ENCODE results near the gene CAMK2G. TPM values are rescaled to one million over a fixed set of nuclear protein-coding genes. Genes with fewer than 3 reads are reported as not detected.

The CAMK2G gene
- total RNA-seq, 2 experiments from 2014 or later = 29.1 to 34.8 TPM

GRCh38 chr10:73769396-73769795 lies 105.0 kb downstream of the CAMK2G start:
- DNase-seq (ENCODE audit: low spot score) = no peak
- Histone ChIP-seq H3K36me3 (ENCODE audit: insufficient read depth, low read length) (peaks cover 80% of the 10 kb centered on the region), H3K4me1 (ENCODE audit: insufficient read depth, low read length, poor library complexity, severe bottlenecking) (peaks cover 41% of the 10 kb centered on the region), H3K27ac (ENCODE audit: low read depth, low read length, poor library complexity, severe bottlenecking) (peak overlapping the region; percentile 34), H2AFZ (ENCODE audit: low read length) (no peak overlapping the region), H3K4me3 (ENCODE audit: low read depth, low read length, poor library complexity, severe bottlenecking) (no peak overlapping the region), H3K9me3 (ENCODE audit: low read length) (no peaks in the 10 kb centered on the region), H3K79me2 (ENCODE audit: insufficient read depth, low read depth, low read length) (peaks cover 13% of the 10 kb centered on the region), H3K4me2 (ENCODE audit: low read length) (peak overlapping the region; percentile 49), H4K20me1 (ENCODE audit: insufficient read depth, low read length) (no peaks in the 10 kb centered on the region), H3K9me2 (ENCODE audit: insufficient read depth, low read length) (no peaks in the 10 kb centered on the region)
- TF ChIP-seq CTCF (conservative IDR thresholded peaks at IDR 0.05; ENCODE audit: low read length) = no peak
- no peak for TF ChIP-seq EZH2phosphoT487 (IDR thresholded peaks at IDR 0.05; ENCODE audit: borderline replicate concordance, low read depth, low read length)
- POLR2A ChIA-PET = interaction anchor here (0.9 to 2.1 kb wide), 4 partner anchors 10 to 36 kb away, joined by 3 to 10 read pairs (median 6); partner anchors contain the start of gene CHCHD1
- intact Hi-C loops (cut with micrococcal nuclease; ENCODE audit: unreplicated experiment) = loop anchor here (1.0 kb wide), 1 partner anchor 24 kb away; no protein-coding TSS in a partner anchor
- no TSS peak for BruUV-seq (replicated peaks)
- CTCF ChIA-PET (ENCODE audit: unreplicated experiment) = interaction anchor here (1.0 kb wide), 1 partner anchor 24 kb away, joined by 5 read pairs; no protein-coding TSS in a partner anchor

GRCh38 chr10:73768881-73769280 lies 105.5 kb downstream of the CAMK2G start:
- intact Hi-C loops (cut with micrococcal nuclease; ENCODE audit: unreplicated experiment) = loop anchor here (1.0 kb wide), 1 partner anchor 24 kb away; no protein-coding TSS in a partner anchor
- peaks cover 79% of the 10 kb centered on the region for H3K36me3 ChIP-seq (ENCODE audit: insufficient read depth, low read length)
- CTCF ChIA-PET (ENCODE audit: unreplicated experiment) = interaction anchor here (1.0 kb wide), 1 partner anchor 24 kb away, joined by 5 read pairs; no protein-coding TSS in a partner anchor
- no peaks in the 10 kb centered on the region for H4K20me1 ChIP-seq (ENCODE audit: insufficient read depth, low read length)
- peak overlapping the region; percentile 34 for H3K27ac ChIP-seq (ENCODE audit: low read depth, low read length, poor library complexity, severe bottlenecking)
- H3K9me3 ChIP-seq (ENCODE audit: low read length) = no peaks in the 10 kb centered on the region
- DNase-seq (ENCODE audit: low spot score) = peak; percentile 81
- H3K79me2 ChIP-seq (ENCODE audit: insufficient read depth, low read depth, low read length) = peaks cover 8% of the 10 kb centered on the region
- peak overlapping the region; percentile 49 for H3K4me2 ChIP-seq (ENCODE audit: low read length)
- no peak overlapping the region for H3K4me3 ChIP-seq (ENCODE audit: low read depth, low read length, poor library complexity, severe bottlenecking)
- no peaks in the 10 kb centered on the region for H3K9me2 ChIP-seq (ENCODE audit: insufficient read depth, low read length)
- H2AFZ ChIP-seq (ENCODE audit: low read length) = no peak overlapping the region
- BruUV-seq (replicated peaks) = no TSS peak
- peaks cover 38% of the 10 kb centered on the region for H3K4me1 ChIP-seq (ENCODE audit: insufficient read depth, low read length, poor library complexity, severe bottlenecking)
- POLR2A ChIA-PET = interaction anchor here (0.9 to 2.1 kb wide), 5 partner anchors 9 to 38 kb away, joined by 3 to 10 read pairs (median 5); partner anchors contain the start of gene CHCHD1
- TF ChIP-seq EZH2phosphoT487 (IDR thresholded peaks at IDR 0.05; ENCODE audit: borderline replicate concordance, low read depth, low read length) (no peak), CTCF (conservative IDR thresholded peaks at IDR 0.05; ENCODE audit: low read length) (peak; percentile 81)

- intact Hi-C loops (cut with micrococcal nuclease; ENCODE audit: unreplicated experiment) = no loop called here
- ChIA-PET POLR2A (no interaction called here), CTCF (ENCODE audit: unreplicated experiment) (interaction anchor here (0.6 kb wide), 1 partner anchor 12 kb away, joined by 3 read pairs; no protein-coding TSS in a partner anchor)
- Histone ChIP-seq H3K4me3 (ENCODE audit: low read depth, low read length, poor library complexity, severe bottlenecking) (no peak overlapping the region), H3K79me2 (ENCODE audit: insufficient read depth, low read depth, low read length) (no peaks in the 10 kb centered on the region), H3K36me3 (ENCODE audit: insufficient read depth, low read length) (peaks cover 92% of the 10 kb centered on the region), H3K9me2 (ENCODE audit: insufficient read depth, low read length) (no peaks in the 10 kb centered on the region), H3K9me3 (ENCODE audit: low read length) (no peaks in the 10 kb centered on the region), H3K4me2 (ENCODE audit: low read length) (no peak overlapping the region), H3K4me1 (ENCODE audit: insufficient read depth, low read length, poor library complexity, severe bottlenecking) (peaks cover 20% of the 10 kb centered on the region), H4K20me1 (ENCODE audit: insufficient read depth, low read length) (no peaks in the 10 kb centered on the region), H2AFZ (ENCODE audit: low read length) (no peak overlapping the region), H3K27ac (ENCODE audit: low read depth, low read length, poor library complexity, severe bottlenecking) (no peak overlapping the region)
- DNase-seq (ENCODE audit: low spot score) = no peak
- no TSS peak for BruUV-seq (replicated peaks)
- no peak for TF ChIP-seq EZH2phosphoT487 (IDR thresholded peaks at IDR 0.05; ENCODE audit: borderline replicate concordance, low read depth, low read length)
- no peak for TF ChIP-seq CTCF (conservative IDR thresholded peaks at IDR 0.05; ENCODE audit: low read length)
These were observed 109.3 kb downstream of the CAMK2G start for GRCh38 chr10:73765066-73765465.
